ENCODE results near the gene AOC3. TPM values are rescaled to one million over a fixed set of nuclear protein-coding genes. Genes with fewer than 3 reads are reported as not detected.

Gene AOC3
- total RNA-seq, 4 donors from 2014 or later, result 48.3 to 196 (median 108) TPM

DNA sequence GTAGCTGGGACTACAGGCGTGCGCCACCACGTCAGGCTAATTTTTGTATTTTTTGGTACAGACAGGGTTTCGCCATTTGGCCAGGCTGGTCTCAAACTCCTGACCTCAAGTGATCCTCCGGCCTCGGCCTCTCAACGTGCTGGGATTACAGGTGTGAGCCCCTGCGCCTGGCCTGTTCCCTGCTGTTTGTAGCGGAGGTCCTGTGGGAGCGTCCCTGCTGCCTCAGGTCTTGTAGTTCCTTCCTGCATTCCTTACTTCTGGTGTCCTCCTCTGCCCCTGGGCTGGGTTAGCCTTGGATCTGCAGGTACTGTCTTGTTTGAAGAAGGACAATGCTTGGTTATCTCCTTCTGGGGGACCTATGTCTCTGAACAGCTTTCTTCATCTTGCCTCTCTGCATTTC is 26.0 kb downstream of the AOC3 start:
- H3K4me1 ChIP-seq, result no peaks in the 10 kb centered on the region
- WGBS, 2 donors (ENCODE audit: low coverage in 1 of 2), result 96% methylated on average over 6 of the region's 10 CpGs; no CpG with 5 or more reads in 1 of the 2 donors
- H3K4me3 ChIP-seq, result no peak overlapping the region
- H3K27ac ChIP-seq, result no peak overlapping the region
- H3K27me3 ChIP-seq, result no peaks in the 10 kb centered on the region
- H3K36me3 ChIP-seq, result peaks cover 0 to 26% of the 10 kb centered on the region in 2 donors
- ATAC-seq, result no peak
- no peaks in the 10 kb centered on the region for H3K9me3 ChIP-seq
- no peak for TF ChIP-seq POLR2AphosphoS5 (IDR thresholded peaks at IDR 0.05)
- TF ChIP-seq, protein P1, sequence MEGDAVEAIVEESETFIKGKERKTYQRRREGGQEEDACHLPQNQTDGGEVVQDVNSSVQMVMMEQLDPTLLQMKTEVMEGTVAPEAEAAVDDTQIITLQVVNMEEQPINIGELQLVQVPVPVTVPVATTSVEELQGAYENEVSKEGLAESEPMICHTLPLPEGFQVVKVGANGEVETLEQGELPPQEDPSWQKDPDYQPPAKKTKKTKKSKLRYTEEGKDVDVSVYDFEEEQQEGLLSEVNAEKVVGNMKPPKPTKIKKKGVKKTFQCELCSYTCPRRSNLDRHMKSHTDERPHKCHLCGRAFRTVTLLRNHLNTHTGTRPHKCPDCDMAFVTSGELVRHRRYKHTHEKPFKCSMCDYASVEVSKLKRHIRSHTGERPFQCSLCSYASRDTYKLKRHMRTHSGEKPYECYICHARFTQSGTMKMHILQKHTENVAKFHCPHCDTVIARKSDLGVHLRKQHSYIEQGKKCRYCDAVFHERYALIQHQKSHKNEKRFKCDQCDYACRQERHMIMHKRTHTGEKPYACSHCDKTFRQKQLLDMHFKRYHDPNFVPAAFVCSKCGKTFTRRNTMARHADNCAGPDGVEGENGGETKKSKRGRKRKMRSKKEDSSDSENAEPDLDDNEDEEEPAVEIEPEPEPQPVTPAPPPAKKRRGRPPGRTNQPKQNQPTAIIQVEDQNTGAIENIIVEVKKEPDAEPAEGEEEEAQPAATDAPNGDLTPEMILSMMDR (IDR thresholded peaks at IDR 0.05), result no peak
- no peak for TF ChIP-seq EP300 (IDR thresholded peaks at IDR 0.05)
- no peak for TF ChIP-seq POLR2A (IDR thresholded peaks at IDR 0.05)

DNA sequence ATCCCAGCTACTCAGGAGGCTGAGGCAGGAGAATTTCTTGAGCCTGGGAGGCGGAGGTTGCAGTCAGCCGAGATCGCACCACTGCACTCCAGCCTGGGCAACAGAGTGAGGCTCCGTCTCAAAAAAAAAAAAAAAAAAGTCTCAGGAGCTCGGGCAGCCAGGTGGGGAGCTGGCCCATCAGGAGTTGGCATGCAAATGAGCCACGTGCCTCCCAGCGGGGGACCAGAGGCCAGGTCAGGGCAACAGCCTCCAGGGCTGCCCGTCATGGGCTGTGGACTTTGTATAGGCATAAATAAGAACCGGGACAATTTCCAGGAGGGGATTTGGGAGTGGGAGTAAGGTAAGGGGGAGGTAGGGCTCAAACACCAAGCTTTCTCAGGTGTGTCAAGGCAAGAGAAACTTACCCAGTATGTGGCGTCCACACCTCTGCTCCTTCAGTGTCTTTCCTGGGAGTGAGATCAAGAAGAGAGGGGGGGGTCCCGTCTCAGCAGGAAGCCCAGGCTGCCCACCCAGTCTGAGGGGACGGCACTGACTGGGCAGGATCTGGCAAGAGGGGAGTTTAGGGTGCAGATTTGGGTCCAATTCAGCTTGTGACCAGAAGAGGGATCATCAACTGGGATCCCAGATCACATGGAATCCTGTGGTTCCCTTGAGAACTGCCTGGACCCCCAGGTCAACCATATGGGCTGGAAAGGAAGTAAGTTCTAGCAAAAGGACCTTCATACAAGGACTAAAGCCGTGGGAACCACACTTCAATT is 27.3 kb downstream of the AOC3 start:
- TF ChIP-seq EP300 (IDR thresholded peaks at IDR 0.05) (no peak), POLR2AphosphoS5 (IDR thresholded peaks at IDR 0.05) (no peak), POLR2A (IDR thresholded peaks at IDR 0.05) (no peak)
- TF ChIP-seq, protein P1 (IDR thresholded peaks at IDR 0.05), result no peak
- no peaks in the 10 kb centered on the region for H3K4me1 ChIP-seq
- WGBS, 2 donors (ENCODE audit: low coverage in 1 of 2), result 43 to 58% methylated on average over 7 to 12 of the region's 13 CpGs

DNA sequence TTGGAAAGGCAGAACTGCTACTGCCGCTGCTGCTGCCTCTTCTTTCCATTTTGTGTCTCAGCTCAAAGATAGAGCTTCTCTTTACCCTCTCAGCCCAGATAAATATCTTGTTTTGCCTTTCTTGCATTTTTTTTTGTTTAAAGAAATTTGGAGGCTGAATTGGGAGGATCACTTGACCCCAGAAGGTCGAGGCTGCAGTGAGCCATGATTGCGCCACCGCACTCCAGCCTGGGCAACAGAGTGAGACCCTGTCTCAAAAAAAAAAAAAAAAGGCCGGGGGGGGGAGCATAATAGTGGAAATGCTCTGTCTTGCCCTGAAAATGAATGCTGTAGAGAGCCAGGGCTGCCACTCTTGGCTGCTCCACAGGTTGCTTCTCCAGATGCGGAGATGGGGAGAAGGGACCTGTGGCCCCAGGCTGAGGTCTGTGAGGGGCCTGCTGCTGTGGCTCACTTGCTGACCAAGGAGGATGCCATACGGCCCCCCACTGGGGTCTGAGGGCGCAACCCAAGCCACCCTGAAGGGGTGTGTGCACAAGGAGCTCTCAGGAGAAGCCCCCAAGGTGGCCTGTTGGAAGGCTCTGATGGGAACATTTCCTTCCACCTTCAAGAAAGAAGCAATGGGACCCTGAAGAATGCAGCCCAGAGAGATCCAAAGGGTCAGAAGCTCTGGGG is 28.1 kb downstream of the AOC3 start:
- H3K27ac ChIP-seq, result no peak overlapping the region

More for the DNA sequence above, 27.3 kb downstream of the AOC3 start:
- peaks cover 0 to 13% of the 10 kb centered on the region in 2 donors for H3K36me3 ChIP-seq
- H3K9me3 ChIP-seq, result no peaks in the 10 kb centered on the region
- no peaks in the 10 kb centered on the region for H3K27me3 ChIP-seq
- H3K27ac ChIP-seq, result no peak overlapping the region
- ATAC-seq, result no peak
- H3K4me3 ChIP-seq, result no peak overlapping the region

DNA sequence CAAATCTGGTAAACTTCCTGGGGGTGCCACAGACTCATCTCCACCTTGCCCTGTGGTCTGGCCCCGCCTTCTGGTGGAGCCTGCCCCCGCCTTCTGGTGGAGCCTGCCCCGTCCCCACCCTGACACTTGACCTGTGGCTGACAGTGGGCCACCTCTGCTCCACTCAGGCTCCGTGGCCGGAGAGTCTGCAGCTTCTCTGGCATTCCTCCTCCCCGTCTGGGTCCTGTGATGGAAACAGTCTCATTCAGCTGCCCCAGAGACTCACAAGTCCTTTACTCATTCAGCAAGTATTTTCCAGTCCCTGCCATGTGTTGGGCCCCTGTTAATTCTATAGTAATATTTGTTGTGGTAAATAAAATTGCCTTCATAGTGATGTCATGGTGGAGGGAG is 28.6 kb downstream of the AOC3 start:
- Histone ChIP-seq H3K27ac (no peak overlapping the region), H3K4me3 (no peak overlapping the region), H3K9me3 (no peaks in the 10 kb centered on the region), H3K27me3 (no peaks in the 10 kb centered on the region), H3K4me1 (no peaks in the 10 kb centered on the region), H3K36me3 (peaks cover 0 to 6% of the 10 kb centered on the region in 2 donors)
- TF ChIP-seq, protein P1 (IDR thresholded peaks at IDR 0.05), result no peak
- no peak for TF ChIP-seq EP300 (IDR thresholded peaks at IDR 0.05)
- TF ChIP-seq POLR2AphosphoS5 (IDR thresholded peaks at IDR 0.05), result no peak
- TF ChIP-seq POLR2A (IDR thresholded peaks at IDR 0.05), result no peak
- 37 to 67% methylated on average over 1 to 5 of the region's 6 CpGs for WGBS, 2 donors (ENCODE audit: low coverage in 1 of 2)
- no peak for ATAC-seq

More for the DNA sequence above, 28.1 kb downstream of the AOC3 start:
- TF ChIP-seq POLR2AphosphoS5 (IDR thresholded peaks at IDR 0.05) (no peak), POLR2A (IDR thresholded peaks at IDR 0.05) (no peak), EP300 (IDR thresholded peaks at IDR 0.05) (no peak)
- TF ChIP-seq, protein P1 (IDR thresholded peaks at IDR 0.05), result no peak
- WGBS, 2 donors (ENCODE audit: low coverage in 1 of 2), result 81% methylated on average over 3 of the region's 8 CpGs; no CpG with 5 or more reads in 1 of the 2 donors
- no peak overlapping the region for H3K4me3 ChIP-seq
- H3K36me3 ChIP-seq, result peaks cover 0 to 6% of the 10 kb centered on the region in 2 donors
- no peaks in the 10 kb centered on the region for H3K9me3 ChIP-seq
- H3K4me1 ChIP-seq, result no peaks in the 10 kb centered on the region
- no peak for ATAC-seq
- H3K27me3 ChIP-seq, result no peaks in the 10 kb centered on the region

All from gastroesophageal sphincter (tissue), 4 donors.